DOHH2 (cell line): ENCODE results near the gene ADCY1.

Experiments used
- H3F3A ChIP-seq: fragments of 200-600 bp; sonication (generic), shearing (Covaris generic); 2 replicates; pipeline ENCODE4 v1.6.0; 2016; ENCODE audit warnings: antibody characterized with exemption, mild to moderate bottlenecking; ENCODE audit not compliant: control insufficient read depth, insufficient read depth
- H3K27ac ChIP-seq: fragments of 200-600 bp; sonication (generic); 2 replicates; pipeline ENCODE4 v1.5.1; 2014; ENCODE audit warnings: low read depth, mild to moderate bottlenecking, low read length, moderate library complexity
- H3K27me3 ChIP-seq: fragments of 200-600 bp; sonication (generic); 2 replicates; pipeline ENCODE4 v1.6.1; 2014; ENCODE audit warnings: mild to moderate bottlenecking, low read length, mixed read lengths; ENCODE audit not compliant: control insufficient read depth
- H3K36me3 ChIP-seq: fragments of 200-600 bp; sonication (generic); 2 replicates; pipeline ENCODE4 v1.6.1; 2014; ENCODE audit warnings: mild to moderate bottlenecking, low read length, moderate library complexity, mixed read lengths; ENCODE audit not compliant: control insufficient read depth
- H3K4me1 ChIP-seq: fragments of 200-600 bp; sonication (generic); 2 replicates; pipeline ENCODE4 v1.6.1; 2014; ENCODE audit warnings: mild to moderate bottlenecking, low read length, mixed read lengths; ENCODE audit not compliant: control insufficient read depth
- H3K4me2 ChIP-seq: fragments of 200-600 bp; sonication (generic); 2 replicates; pipeline ENCODE4 v1.6.0; 2014; ENCODE audit warnings: mild to moderate bottlenecking, low read length, moderate library complexity
- H3K4me3 ChIP-seq: fragments of 200-600 bp; sonication (generic); 2 replicates; pipeline ENCODE4 v1.5.1; 2014; ENCODE audit warnings: mild to moderate bottlenecking, low read length, mixed read lengths
- H3K79me2 ChIP-seq: fragments of 200-600 bp; sonication (generic); 2 replicates; pipeline ENCODE4 v1.6.1; 2014; ENCODE audit warnings: mild to moderate bottlenecking, low read length, mixed read lengths; ENCODE audit not compliant: control insufficient read depth
- H3K9me2 ChIP-seq: fragments of 200-600 bp; sonication (generic); replicated peaks from 2 replicates; pipeline ENCODE4 v1.6.1; 2014; ENCODE audit warnings: mild to moderate bottlenecking, low read length, mixed read lengths; ENCODE audit not compliant: control insufficient read depth
- H3K9me3 ChIP-seq: fragments of 200-600 bp; sonication (generic); 2 replicates; pipeline ENCODE4 v1.6.1; 2014; ENCODE audit warnings: antibody characterized with exemption, low read length, mixed read lengths; ENCODE audit not compliant: control insufficient read depth, insufficient read depth
- H4K20me1 ChIP-seq: fragments of 200-600 bp; sonication (generic); 2 replicates; pipeline ENCODE4 v1.6.0; 2014; ENCODE audit warnings: low read depth, mild to moderate bottlenecking, antibody characterized with exemption, low read length, moderate library complexity; ENCODE audit not compliant: control insufficient read depth, insufficient read depth
- EZH2phosphoT487 ChIP-seq: fragments of 200-600 bp; sonication (generic); IDR thresholded peaks from 2 replicates; pipeline ENCODE4 v1.6.1; 2017; ENCODE audit warnings: borderline replicate concordance, mild to moderate bottlenecking, antibody characterized with exemption, low read length, moderate library complexity, mixed read lengths
- TF ChIP-seq, protein P1 (sequence below): fragments of 200-600 bp; sonication (generic); IDR thresholded peaks from one replicate; pipeline ENCODE4 v1.5.1; 2014; ENCODE audit warnings: antibody characterized with exemption, mild to moderate bottlenecking, low read depth, low read length; ENCODE audit not compliant: poor library complexity, severe bottlenecking

Gene ADCY1

DNA sequence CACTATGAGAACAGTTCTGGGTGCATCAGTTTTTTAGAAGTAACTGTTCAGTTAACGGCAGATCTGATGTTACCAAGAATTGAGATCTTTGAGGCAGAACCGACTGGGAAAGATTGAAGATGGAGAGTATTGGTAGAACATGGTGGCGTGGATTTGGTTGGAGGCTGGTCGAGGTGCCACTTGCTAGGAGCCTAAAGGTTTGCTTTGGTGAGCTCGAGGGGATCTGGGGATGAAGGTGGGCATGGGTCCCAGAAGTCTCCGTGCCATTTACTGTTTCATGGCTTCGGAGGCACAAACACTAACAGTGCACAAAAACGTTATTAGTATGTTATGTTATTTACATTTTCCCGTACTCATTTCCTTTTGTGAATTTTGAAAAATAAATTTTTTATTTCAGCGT is 81.4 kb downstream of the ADCY1 start:
- Histone ChIP-seq H4K20me1 (no peaks in the 10 kb centered on the region), H3F3A (no peaks in the 10 kb centered on the region), H3K36me3 (no peaks in the 10 kb centered on the region), H3K4me2 (no peak overlapping the region), H3K79me2 (no peaks in the 10 kb centered on the region), H3K27me3 (no peaks in the 10 kb centered on the region), H3K4me1 (no peaks in the 10 kb centered on the region), H3K27ac (no peak overlapping the region), H3K4me3 (no peak overlapping the region), H3K9me2 (no peaks in the 10 kb centered on the region), H3K9me3 (no peaks in the 10 kb centered on the region)
- no peak for TF ChIP-seq EZH2phosphoT487
- TF ChIP-seq, protein P1, sequence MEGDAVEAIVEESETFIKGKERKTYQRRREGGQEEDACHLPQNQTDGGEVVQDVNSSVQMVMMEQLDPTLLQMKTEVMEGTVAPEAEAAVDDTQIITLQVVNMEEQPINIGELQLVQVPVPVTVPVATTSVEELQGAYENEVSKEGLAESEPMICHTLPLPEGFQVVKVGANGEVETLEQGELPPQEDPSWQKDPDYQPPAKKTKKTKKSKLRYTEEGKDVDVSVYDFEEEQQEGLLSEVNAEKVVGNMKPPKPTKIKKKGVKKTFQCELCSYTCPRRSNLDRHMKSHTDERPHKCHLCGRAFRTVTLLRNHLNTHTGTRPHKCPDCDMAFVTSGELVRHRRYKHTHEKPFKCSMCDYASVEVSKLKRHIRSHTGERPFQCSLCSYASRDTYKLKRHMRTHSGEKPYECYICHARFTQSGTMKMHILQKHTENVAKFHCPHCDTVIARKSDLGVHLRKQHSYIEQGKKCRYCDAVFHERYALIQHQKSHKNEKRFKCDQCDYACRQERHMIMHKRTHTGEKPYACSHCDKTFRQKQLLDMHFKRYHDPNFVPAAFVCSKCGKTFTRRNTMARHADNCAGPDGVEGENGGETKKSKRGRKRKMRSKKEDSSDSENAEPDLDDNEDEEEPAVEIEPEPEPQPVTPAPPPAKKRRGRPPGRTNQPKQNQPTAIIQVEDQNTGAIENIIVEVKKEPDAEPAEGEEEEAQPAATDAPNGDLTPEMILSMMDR: no peak

DNA sequence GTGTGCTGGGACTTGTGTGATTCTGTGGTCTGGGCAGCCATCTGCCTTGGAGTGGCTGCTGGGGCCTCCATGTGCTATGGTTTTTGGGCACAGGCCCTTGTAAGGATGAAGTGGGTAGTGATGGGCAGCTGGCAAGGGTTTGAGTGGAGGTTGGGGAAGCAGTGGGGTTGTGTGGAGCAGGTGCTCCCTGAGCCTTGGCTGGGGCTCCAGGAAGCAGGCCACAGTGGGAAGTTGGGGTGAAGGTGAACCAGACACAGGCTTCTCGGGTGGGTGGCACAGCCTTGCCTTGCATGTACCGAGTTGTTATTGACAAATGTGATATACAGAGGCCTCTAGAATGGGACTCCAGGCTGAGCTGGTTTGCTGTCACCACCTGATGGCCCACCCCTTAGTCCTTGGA is 82.3 kb downstream of the ADCY1 start:
- Histone ChIP-seq H3K36me3 (no peaks in the 10 kb centered on the region), H3K9me3 (no peaks in the 10 kb centered on the region), H3F3A (no peaks in the 10 kb centered on the region), H3K4me1 (no peaks in the 10 kb centered on the region), H3K27me3 (no peaks in the 10 kb centered on the region), H3K9me2 (no peaks in the 10 kb centered on the region), H3K27ac (no peak overlapping the region), H3K4me3 (no peak overlapping the region), H4K20me1 (no peaks in the 10 kb centered on the region), H3K4me2 (no peak overlapping the region), H3K79me2 (no peaks in the 10 kb centered on the region)
- TF ChIP-seq, protein P1: no peak
- no peak for TF ChIP-seq EZH2phosphoT487

DNA sequence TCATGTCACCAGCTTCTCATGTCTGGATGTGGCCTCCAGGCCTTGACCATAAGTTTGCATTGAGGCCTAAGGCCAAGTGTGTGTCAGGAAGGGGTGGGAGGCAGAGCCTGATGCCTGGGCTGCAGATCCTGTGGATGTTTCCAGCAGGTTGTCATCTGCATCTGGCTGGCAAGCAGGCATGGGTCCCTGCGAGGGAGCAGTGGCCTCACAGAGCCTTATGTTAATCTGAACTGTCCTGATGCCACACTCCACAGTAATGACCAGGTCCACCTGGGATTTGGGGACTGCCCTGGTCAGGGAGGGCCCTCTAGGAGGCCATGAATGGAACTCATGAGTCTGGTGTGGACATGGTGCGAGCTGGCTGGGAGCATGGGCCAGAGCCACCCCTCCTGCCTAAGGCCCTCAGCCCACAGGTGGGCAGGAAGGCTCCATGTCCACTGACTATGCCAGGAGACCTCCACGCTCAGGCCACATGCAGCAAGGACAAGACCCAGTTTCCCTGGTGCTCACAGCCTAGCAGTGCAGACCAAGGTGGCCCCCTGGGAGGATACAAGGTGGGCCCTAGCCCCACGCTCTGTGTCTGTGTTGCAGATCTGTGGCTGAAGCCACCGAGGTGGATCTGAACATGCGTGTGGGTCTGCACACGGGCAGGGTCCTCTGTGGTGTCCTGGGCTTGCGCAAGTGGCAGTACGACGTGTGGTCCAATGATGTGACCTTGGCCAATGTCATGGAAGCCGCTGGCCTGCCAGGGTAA is 83.1 kb downstream of the ADCY1 start:
- H3K4me3 ChIP-seq: no peak overlapping the region
- TF ChIP-seq, protein P1: no peak
- no peaks in the 10 kb centered on the region for H3K9me3 ChIP-seq
- H3K27ac ChIP-seq: no peak overlapping the region
- no peak overlapping the region for H3K4me2 ChIP-seq
- no peaks in the 10 kb centered on the region for H3K27me3 ChIP-seq
- no peaks in the 10 kb centered on the region for H3K9me2 ChIP-seq
- H4K20me1 ChIP-seq: no peaks in the 10 kb centered on the region
- no peaks in the 10 kb centered on the region for H3K79me2 ChIP-seq
- no peaks in the 10 kb centered on the region for H3K4me1 ChIP-seq
- H3F3A ChIP-seq: no peaks in the 10 kb centered on the region
- no peaks in the 10 kb centered on the region for H3K36me3 ChIP-seq
